IMR-90 (cell line): ENCODE data around the gene MAP2. TPM values are rescaled to one million over a fixed set of nuclear protein-coding genes. Genes with fewer than 3 reads are reported as not detected.

Experiments used
- ATAC-seq: fragments of 200-7000 bp; cut with Tn5 transposase; 2 replicates; pipeline ENCODE4 v1.9.1; 2020; ENCODE audit warnings: low read depth, mild to moderate bottlenecking, moderate library complexity
- BruUV-seq: library from RNA; stranded (reverse); fragments of 400-500 nt; replicated peaks from 2 replicates; lab custom pipeline; 2021; lab: Mats Ljungman, UMichigan
- CTCF ChIA-PET: fragments of 300-600 bp; formaldehyde crosslinking; extraction: SDS; loops from one replicate; lab custom pipeline; 2021; ENCODE audit warnings: antibody characterized with exemption; lab: Yijun Ruan, JAX
- POLR2A ChIA-PET: fragments of 300-600 bp; sonication (Branson Sonifier 250); formaldehyde crosslinking; loops from one replicate; lab custom pipeline; 2022; ENCODE audit warnings: antibody characterized with exemption; ENCODE audit not compliant: unreplicated experiment; lab: Charles Lee
- DNase-seq: peaks from one replicate; pipeline ENCODE4 v3.0.0; 2013
- H2AFZ ChIP-seq: replicated peaks from 2 replicates; pipeline ENCODE3; 2013; ENCODE audit warnings: low read length, mild to moderate bottlenecking; ENCODE audit not compliant: poor library complexity
- H2AK5ac ChIP-seq: 2 replicates; pipeline ENCODE4 v1.6.1; 2013; ENCODE audit warnings: low read depth, low read length, inconsistent platforms
- H2AK9ac ChIP-seq: replicated peaks from 2 replicates; pipeline ENCODE3; 2013; ENCODE audit warnings: mild to moderate bottlenecking, low read depth, low read length, moderate library complexity; ENCODE audit not compliant: poor library complexity
- H2BK120ac ChIP-seq: 2 replicates; pipeline ENCODE4 v1.6.1; 2013; ENCODE audit warnings: low read depth, low read length, inconsistent platforms
- H2BK15ac ChIP-seq: 3 replicates; pipeline ENCODE4 v1.6.1; 2013; ENCODE audit warnings: low read depth, low read length, inconsistent platforms
- H2BK20ac ChIP-seq: 2 replicates; pipeline ENCODE4 v1.6.1; 2013; ENCODE audit warnings: low read depth, mild to moderate bottlenecking, inconsistent platforms, low read length, moderate library complexity
- H2BK5ac ChIP-seq: 2 replicates; pipeline ENCODE4 v1.6.1; 2013; ENCODE audit warnings: mild to moderate bottlenecking, low read depth, low read length, inconsistent platforms; ENCODE audit not compliant: poor library complexity, severe bottlenecking
- H3K14ac ChIP-seq: replicated peaks from 2 replicates; pipeline ENCODE4 v1.6.1; 2013; ENCODE audit warnings: low read depth, low read length, inconsistent platforms
- H3K18ac ChIP-seq: 2 replicates; pipeline ENCODE4 v1.6.1; 2013; ENCODE audit warnings: low read depth, low read length, control low read depth
- H3K23ac ChIP-seq: 2 replicates; pipeline ENCODE4 v1.6.1; 2013; ENCODE audit warnings: low read depth, low read length, inconsistent platforms
- H3K27ac ChIP-seq: 2 replicates; pipeline ENCODE4 v1.5.1; 2013; ENCODE audit warnings: mild to moderate bottlenecking, control low read depth, low read length; ENCODE audit not compliant: insufficient read depth
- H3K27me3 ChIP-seq: 2 replicates; pipeline ENCODE4 v1.6.1; 2013; ENCODE audit warnings: low read length; ENCODE audit not compliant: control insufficient read depth, insufficient read depth
- H3K36me3 ChIP-seq: 2 replicates; pipeline ENCODE4 v1.6.1; 2013; ENCODE audit warnings: low read length, mixed read lengths; ENCODE audit not compliant: control insufficient read depth, insufficient read depth
- H3K4ac ChIP-seq: 2 replicates; pipeline ENCODE4 v1.6.1; 2013; ENCODE audit warnings: low read depth, low read length, inconsistent platforms
- H3K4me1 ChIP-seq: 2 replicates; pipeline ENCODE4 v1.6.1; 2013; ENCODE audit warnings: low read length, mixed read lengths; ENCODE audit not compliant: control insufficient read depth, insufficient read depth
- H3K4me2 ChIP-seq: 2 replicates; pipeline ENCODE4 v1.6.1; 2013; ENCODE audit warnings: low read depth, mild to moderate bottlenecking, control low read depth, low read length, moderate library complexity
- H3K4me3 ChIP-seq: 2 replicates; pipeline ENCODE4 v1.5.1; 2013; ENCODE audit warnings: low read depth, mild to moderate bottlenecking, control low read depth, low read length, moderate library complexity; ENCODE audit not compliant: insufficient read depth
- H3K56ac ChIP-seq: 2 replicates; pipeline ENCODE4 v1.6.1; 2013; ENCODE audit warnings: low read length, inconsistent platforms; ENCODE audit not compliant: insufficient read depth; ENCODE audit errors: extremely low read depth
- H3K79me1 ChIP-seq, 2 experiments: 2 replicates each; pipeline ENCODE4 v1.6.1; 2013; ENCODE audit warnings: low read length in 2 of 2, inconsistent platforms in 1 of 2, low read depth in 1 of 2
- H3K9ac ChIP-seq: 2 replicates; pipeline ENCODE4 v1.6.1; 2013; ENCODE audit warnings: low read depth, low read length, control low read depth
- H3K9me1 ChIP-seq: 2 replicates; pipeline ENCODE4 v1.6.1; 2013; ENCODE audit warnings: low read length, inconsistent platforms; ENCODE audit not compliant: insufficient read depth
- H3K9me3 ChIP-seq: 2 replicates; pipeline ENCODE4 v1.6.1; 2013; ENCODE audit warnings: low read length; ENCODE audit not compliant: control insufficient read depth, insufficient read depth
- H4K20me1 ChIP-seq: 2 replicates; pipeline ENCODE4 v1.6.1; 2013; ENCODE audit warnings: low read length, inconsistent platforms; ENCODE audit not compliant: insufficient read depth
- H4K5ac ChIP-seq: 2 replicates; pipeline ENCODE4 v1.6.1; 2013; ENCODE audit warnings: mild to moderate bottlenecking, low read depth, low read length, control low read depth
- H4K8ac ChIP-seq, 2 experiments: 2 replicates each; pipeline ENCODE4 v1.6.1; 2013; ENCODE audit warnings: low read depth in 2 of 2, low read length in 2 of 2, control low read depth in 1 of 2, inconsistent platforms in 1 of 2
- H4K91ac ChIP-seq: 2 replicates; pipeline ENCODE4 v1.6.1; 2013; ENCODE audit warnings: low read depth, low read length, inconsistent platforms; ENCODE audit not compliant: insufficient read depth
- BHLHE40 ChIP-seq: fragments of 150-350 bp; IDR thresholded peaks from 2 replicates; pipeline ENCODE4 v1.6.1; 2016; ENCODE audit warnings: mild to moderate bottlenecking, low read depth, low read length
- CHD1 ChIP-seq: IDR thresholded peaks from 2 replicates; pipeline ENCODE4 v1.6.1; 2012; ENCODE audit warnings: low read depth, low read length, improper control_type of control experiment
- CTCF ChIP-seq: conservative IDR thresholded peaks from 2 replicates; pipeline ENCODE4 v1.5.1; 2012; ENCODE audit warnings: mild to moderate bottlenecking, low read depth, low read length, improper control_type of control experiment
- ELK1 ChIP-seq: fragments of 150-350 bp; IDR thresholded peaks from 2 replicates; pipeline ENCODE4 v1.6.1; 2016; ENCODE audit warnings: low read depth, mild to moderate bottlenecking, low read length, moderate library complexity, borderline replicate concordance
- FOS ChIP-seq: fragments of 150-350 bp; IDR thresholded peaks from 2 replicates; pipeline ENCODE4 v1.6.1; 2016; ENCODE audit warnings: low read depth, low read length
- MAFK ChIP-seq: IDR thresholded peaks from 2 replicates; pipeline ENCODE4 v1.6.1; 2012; ENCODE audit warnings: low read depth, low read length, improper control_type of control experiment
- MAZ ChIP-seq: IDR thresholded peaks from 2 replicates; pipeline ENCODE4 v1.6.1; 2012; ENCODE audit warnings: low read depth, mild to moderate bottlenecking, low read length, improper control_type of control experiment, moderate library complexity, borderline replicate concordance
- MXI1 ChIP-seq: IDR thresholded peaks from 2 replicates; pipeline ENCODE4 v1.6.1; 2012; ENCODE audit warnings: low read depth, mild to moderate bottlenecking, low read length, moderate library complexity, borderline replicate concordance
- NFE2L2 ChIP-seq: fragments of 150-350 bp; IDR thresholded peaks from 2 replicates; pipeline ENCODE4 v1.6.1; 2016; ENCODE audit warnings: low read depth, mild to moderate bottlenecking, low read length
- POLR2A ChIP-seq: IDR thresholded peaks from 2 replicates; pipeline ENCODE4 v1.6.1; 2012; ENCODE audit warnings: mild to moderate bottlenecking, low read depth, low read length
- RAD21 ChIP-seq: IDR thresholded peaks from 2 replicates; pipeline ENCODE4 v1.6.1; 2012; ENCODE audit warnings: low read length, improper control_type of control experiment
- RCOR1 ChIP-seq: IDR thresholded peaks from 2 replicates; pipeline ENCODE4 v1.6.1; 2012; ENCODE audit warnings: mild to moderate bottlenecking, low read length, improper control_type of control experiment; ENCODE audit not compliant: insufficient replicate concordance
- RFX5 ChIP-seq: IDR thresholded peaks from 2 replicates; pipeline ENCODE4 v1.8.0; 2012; ENCODE audit warnings: low read depth, mild to moderate bottlenecking, low read length, moderate library complexity
- SMC3 ChIP-seq: fragments of 150-350 bp; IDR thresholded peaks from 2 replicates; pipeline ENCODE4 v1.6.1; 2016; ENCODE audit warnings: low read depth, mild to moderate bottlenecking, antibody characterized with exemption, low read length, moderate library complexity
- USF2 ChIP-seq: fragments of 150-350 bp; IDR thresholded peaks from 2 replicates; pipeline ENCODE4 v1.6.1; 2017; ENCODE audit warnings: mild to moderate bottlenecking, antibody characterized with exemption, low read length, low read depth
- WGBS, 2 experiments: methylation state at CpG; one replicate each; pipeline versions ENCODE4 v1.1.5 to v1.1.7; 2013; ENCODE audit warnings: missing lambda C conversion rate in 2 of 2; ENCODE audit not compliant: insufficient read length in 1 of 2; ENCODE audit errors: extremely low coverage in 2 of 2; 5-methylcytosine and 5-hydroxymethylcytosine counted together
- dilution Hi-C: fragments of 300-500 bp; cut with HindIII; formaldehyde crosslinking; loops from one replicate; pipeline ENCODE4 v1.14.3; 2018; ENCODE audit warnings: low sequenced_read_pairs; ENCODE audit not compliant: unreplicated experiment
- in situ Hi-C: fragments of 300-500 bp; cut with MboI; formaldehyde crosslinking; loops from 3 replicates; pipeline ENCODE4 v1.14.3; 2019; ENCODE audit warnings: low sequenced_read_pairs, inconsistent platforms, mixed read lengths
- intact Hi-C: fragments of 100-400 bp; cut with micrococcal nuclease; formaldehyde crosslinking; loops from 2 replicates; pipeline ENCODE4 v1.10.0; 2022
- polyA plus RNA-seq, 3 experiments: library from polyadenylated mRNA; depleted of rRNA; stranded (reverse); fragments of >200 nt; gene quantifications; 2 replicates each; pipeline ENCODE4 v1.2.3, GENCODE V29; 2012; ENCODE audit warnings: low replicate concordance in 1 of 3
- total RNA-seq: library from RNA; depleted of rRNA; stranded (reverse); fragments of >200 nt; gene quantifications from 2 replicates; pipeline ENCODE4 v1.2.3, GENCODE V29; 2012

The MAP2 gene
- total and polyA plus RNA-seq, 2 of the 4 experiments (the other 2 are of a cell fraction): 0.29 to 0.36 TPM

- no peak overlapping the region for H2BK15ac ChIP-seq
- no peak overlapping the region for H3K9ac ChIP-seq
- intact Hi-C loops: no loop called here
- no peaks in the 10 kb centered on the region for H3K9me1 ChIP-seq
- H3K79me1 ChIP-seq: no peaks in the 10 kb centered on the region
- no peak overlapping the region for H2BK20ac ChIP-seq
- no peaks in the 10 kb centered on the region for H3K9me3 ChIP-seq
- in situ Hi-C loops: no loop called here
- no peak overlapping the region for H2BK5ac ChIP-seq
- H3K27ac ChIP-seq: no peak overlapping the region
- no peak overlapping the region for H2AK9ac ChIP-seq
- H3K4me2 ChIP-seq: no peak overlapping the region
- POLR2A ChIA-PET: no interaction called here
- H3K4me3 ChIP-seq: no peak overlapping the region
- dilution Hi-C loops: no loop called here
- no peaks in the 10 kb centered on the region for H3K36me3 ChIP-seq
- H4K8ac ChIP-seq: no peak overlapping the region
- TF ChIP-seq NFE2L2 (no peak), USF2 (no peak), SMC3 (no peak), CHD1 (no peak), ELK1 (no peak), BHLHE40 (no peak), MAZ (no peak), MAFK (no peak), RFX5 (no peak), POLR2A (no peak), FOS (no peak), CTCF (no peak), RCOR1 (no peak), RAD21 (no peak), MXI1 (no peak)
- no TSS peak for BruUV-seq
- no peak overlapping the region for H3K18ac ChIP-seq
- H3K23ac ChIP-seq: no peak overlapping the region
- H4K20me1 ChIP-seq: no peaks in the 10 kb centered on the region
- no peak overlapping the region for H2AFZ ChIP-seq
- CTCF ChIA-PET: interaction anchor here (0.5 to 1.4 kb wide), 2 partner anchors 126 to 218 kb away, joined by 3 read pairs; partner anchors contain the start of gene MAP2
- no peak overlapping the region for H3K14ac ChIP-seq
- H3K56ac ChIP-seq: no peak overlapping the region
- H2AK5ac ChIP-seq: no peak overlapping the region
- no peak for DNase-seq
- no CpG with 5 or more reads among the region's 3 CpGs for WGBS, 2 experiments
- no peak overlapping the region for H2BK120ac ChIP-seq
- H4K5ac ChIP-seq: no peak overlapping the region
- no peak overlapping the region for H3K4ac ChIP-seq
- no peak overlapping the region for H4K91ac ChIP-seq
- H3K4me1 ChIP-seq: no peaks in the 10 kb centered on the region
- ATAC-seq: no peak
- H3K27me3 ChIP-seq: no peaks in the 10 kb centered on the region
Observed at GRCh38 chr2:209549589-209549988, 125.7 kb downstream of the MAP2 start.
